Stimulated activated CD4-positive, alpha-beta T cell treated with anti-CD3 and anti-CD28 coated beads, Interleukin-1b, Interleukin-23, amount 100 ng/mL, for 24 hours (primary cell): Measurements from ENCODE around the gene SLIT2.

Experiments
- DNase-seq, 4 experiments: peaks; one replicate each; pipeline ENCODE4 v3.0.0-alpha.2; 2020; ENCODE audit warnings: low read depth in 4 of 4, low spot score in 1 of 4

Gene SLIT2, protein sequence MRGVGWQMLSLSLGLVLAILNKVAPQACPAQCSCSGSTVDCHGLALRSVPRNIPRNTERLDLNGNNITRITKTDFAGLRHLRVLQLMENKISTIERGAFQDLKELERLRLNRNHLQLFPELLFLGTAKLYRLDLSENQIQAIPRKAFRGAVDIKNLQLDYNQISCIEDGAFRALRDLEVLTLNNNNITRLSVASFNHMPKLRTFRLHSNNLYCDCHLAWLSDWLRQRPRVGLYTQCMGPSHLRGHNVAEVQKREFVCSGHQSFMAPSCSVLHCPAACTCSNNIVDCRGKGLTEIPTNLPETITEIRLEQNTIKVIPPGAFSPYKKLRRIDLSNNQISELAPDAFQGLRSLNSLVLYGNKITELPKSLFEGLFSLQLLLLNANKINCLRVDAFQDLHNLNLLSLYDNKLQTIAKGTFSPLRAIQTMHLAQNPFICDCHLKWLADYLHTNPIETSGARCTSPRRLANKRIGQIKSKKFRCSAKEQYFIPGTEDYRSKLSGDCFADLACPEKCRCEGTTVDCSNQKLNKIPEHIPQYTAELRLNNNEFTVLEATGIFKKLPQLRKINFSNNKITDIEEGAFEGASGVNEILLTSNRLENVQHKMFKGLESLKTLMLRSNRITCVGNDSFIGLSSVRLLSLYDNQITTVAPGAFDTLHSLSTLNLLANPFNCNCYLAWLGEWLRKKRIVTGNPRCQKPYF (N-terminal part only)

DNA sequence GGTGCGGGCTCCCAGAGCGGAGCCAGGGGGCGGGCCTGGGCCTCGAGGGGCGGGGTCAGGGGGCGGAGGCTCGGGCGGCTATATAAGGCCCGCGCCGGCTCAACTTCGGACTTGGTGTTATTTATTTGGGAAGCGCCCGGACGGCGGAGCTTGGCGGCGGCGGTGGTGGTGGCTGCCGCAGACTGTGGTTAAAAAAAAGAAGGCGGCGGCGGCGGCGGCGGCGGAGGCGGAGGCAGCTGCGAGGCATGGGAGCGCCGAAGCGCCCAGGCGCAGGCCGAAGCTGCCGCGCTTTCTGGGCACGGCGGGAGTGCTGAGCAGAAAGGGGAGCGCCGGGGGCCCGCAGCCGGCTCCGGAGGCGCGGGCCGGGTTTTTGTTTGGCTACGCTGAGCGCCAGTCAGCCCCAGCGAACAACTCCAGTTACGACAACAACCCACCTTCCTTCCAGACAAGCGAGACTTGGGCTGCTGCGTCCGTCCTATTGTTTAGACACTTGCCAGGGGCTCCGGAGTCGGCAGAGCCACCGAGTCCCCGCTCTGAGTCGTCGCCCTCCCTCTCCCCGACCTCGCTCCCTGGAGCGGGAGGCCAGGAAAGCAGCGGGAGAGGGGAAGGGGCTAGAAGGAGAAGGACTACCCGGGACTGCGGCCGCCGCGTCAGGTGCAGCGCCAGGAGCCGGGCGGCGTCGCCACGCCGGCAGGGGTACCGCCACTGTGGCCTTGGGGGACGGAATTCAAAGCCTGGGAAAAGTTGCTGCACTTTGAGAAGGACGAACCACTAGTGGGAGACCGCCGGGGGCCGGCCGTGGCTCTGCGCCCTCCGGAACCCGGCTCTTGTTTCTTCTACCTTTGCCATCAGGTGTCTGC lies at the start of gene SLIT2:
SLIT2 (plus strand) TSS at position 110 of the 860 bp plus-strand sequence. CDS start 1,911 bp downstream, outside the sequence.
- DNase-seq: peak in 1 of 4 experiments; percentile 15

DNA sequence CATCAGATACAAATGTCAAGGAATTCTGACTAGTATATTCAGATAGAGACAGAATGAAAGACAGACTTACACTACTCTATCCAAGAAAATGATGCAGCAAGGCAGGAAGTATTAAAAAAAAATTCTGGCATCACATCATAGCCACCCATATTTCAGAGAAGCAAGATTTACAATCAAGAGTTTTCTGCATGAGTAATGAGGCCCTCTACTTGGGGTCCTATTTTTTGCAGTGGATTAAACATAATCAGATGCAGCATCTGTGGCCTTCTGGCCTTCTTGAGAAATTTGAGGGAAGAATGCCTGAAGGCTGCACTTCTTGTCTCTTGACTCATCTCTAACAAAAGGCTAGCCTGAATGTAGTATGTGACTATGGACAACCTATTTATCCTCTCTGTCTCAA lies 48.2 kb upstream of the SLIT2 start:
- no peak for DNase-seq

DNA sequence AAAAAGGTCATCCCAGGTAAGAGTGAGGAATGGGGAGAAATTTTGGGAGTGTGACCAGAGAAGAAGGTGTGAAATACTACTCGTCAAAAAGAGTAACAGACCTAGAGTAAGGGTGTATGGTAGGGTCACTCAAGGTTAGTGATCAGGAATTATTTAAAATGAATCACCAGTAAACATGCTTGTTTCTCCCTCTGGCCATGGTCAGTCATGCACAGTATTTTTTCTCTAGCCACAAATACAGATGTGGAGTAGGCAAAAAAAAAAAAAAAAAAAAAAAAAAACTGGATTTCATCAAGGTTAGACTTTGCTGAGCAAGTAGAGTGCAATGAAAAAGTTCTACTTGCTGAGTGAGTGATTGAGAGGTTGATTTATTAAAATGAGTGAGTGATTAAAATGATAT lies 34.2 kb upstream of the SLIT2 start:
- no peak for DNase-seq

DNA sequence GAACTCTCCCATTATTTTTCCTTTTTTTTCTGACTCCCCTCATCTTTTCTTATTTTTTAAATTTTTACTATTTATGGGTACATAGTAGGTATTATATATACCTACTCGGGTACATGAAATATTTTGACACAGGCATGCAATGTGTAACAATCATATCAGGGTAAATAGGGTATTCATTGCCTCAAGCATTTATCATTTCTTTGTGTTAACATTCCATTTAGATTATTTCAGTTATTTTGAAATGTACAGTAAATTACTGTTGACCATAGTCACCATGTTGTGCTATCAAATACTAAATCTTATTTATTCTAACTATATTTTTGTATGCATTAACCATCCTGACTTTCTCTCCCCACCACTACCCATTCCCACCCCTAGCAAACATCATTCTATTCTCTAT lies 33.8 kb upstream of the SLIT2 start:
- DNase-seq: no peak

DNA sequence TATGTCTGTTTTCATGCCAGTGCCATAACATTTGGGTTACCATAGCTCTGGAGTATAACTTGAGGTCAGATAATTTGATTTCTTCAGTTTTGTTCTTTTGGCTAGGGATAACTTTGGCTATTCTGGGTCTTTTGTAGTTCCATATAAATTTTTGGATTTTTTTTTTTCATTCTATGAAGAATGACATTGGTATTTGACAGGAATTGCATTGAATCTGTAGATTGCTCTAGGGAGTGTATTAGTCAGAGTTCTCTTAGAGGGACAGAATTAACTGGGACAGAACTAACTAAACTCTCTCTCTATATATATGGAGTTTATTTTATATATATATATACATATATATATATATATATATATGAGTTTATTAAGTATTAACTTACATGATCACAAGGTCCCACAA lies 32.2 kb upstream of the SLIT2 start:
- no peak for DNase-seq

DNA sequence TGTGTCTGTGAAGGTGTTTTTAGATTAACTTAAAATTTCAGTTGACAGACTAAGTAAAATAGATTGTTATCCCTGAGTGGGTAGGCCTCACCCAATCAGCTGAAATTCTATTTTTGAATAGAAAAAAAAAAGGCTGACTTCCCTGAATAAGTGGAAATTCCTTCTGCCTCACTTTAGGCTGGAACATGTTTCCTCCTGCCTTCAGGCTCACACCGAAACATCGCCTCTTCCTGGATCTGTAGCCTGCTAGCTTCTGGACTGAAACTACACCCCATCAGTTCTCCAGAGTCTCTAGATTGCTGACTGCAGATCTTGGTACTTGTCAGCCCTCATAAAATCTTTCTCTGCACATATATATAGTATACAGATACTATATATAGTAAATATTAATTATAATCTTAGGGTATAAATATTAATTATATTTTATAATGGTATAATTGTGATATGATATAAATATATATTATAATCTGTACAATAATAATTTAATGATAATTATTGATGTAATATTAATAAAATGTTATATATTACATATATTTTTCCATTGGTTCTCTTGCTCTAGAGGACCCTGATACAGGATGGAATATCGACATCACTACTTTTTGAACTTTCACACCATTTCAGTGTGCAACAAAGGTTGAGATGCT lies 13.7 kb upstream of the SLIT2 start:
- no peak for DNase-seq

DNA sequence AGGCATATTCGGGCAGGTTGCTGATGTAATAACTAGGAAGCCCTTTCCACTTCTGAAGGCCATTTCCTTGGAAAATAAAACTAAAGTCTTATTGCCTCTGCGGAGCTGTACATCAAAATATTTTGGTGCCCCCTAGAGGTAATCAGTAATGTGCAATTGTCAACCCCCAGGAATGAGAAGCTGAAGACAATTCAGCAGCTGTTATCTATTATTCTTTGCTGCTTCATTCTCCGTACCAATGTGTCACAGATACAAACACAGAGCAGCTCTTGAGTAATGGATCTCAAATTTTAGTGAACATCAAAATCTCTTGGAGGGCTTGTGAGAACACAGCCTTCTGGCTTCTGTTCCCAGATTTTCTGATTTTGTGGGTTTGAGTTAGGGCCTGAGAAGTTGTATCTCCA lies 3.5 kb upstream of the SLIT2 start:
- no peak for DNase-seq

DNA sequence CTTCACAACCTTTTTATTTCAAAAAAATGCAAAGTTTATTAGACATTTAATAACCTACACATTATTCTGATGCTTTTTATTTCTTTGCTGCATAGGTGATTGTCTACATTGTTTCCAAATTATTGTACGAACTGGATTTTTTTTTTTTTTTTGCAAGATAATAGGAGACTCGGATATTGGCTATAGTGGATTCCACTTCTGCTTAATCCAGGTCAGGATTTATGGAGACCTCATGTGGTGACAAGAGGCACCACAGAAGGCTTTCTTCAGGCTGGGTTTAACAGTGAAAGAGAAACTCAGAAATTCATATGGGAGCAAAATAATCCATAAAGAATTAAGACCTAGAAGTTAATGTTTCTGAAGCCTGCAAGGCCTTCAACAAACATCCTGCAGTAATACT lies 2.4 kb upstream of the SLIT2 start:
- DNase-seq: no peak

DNA sequence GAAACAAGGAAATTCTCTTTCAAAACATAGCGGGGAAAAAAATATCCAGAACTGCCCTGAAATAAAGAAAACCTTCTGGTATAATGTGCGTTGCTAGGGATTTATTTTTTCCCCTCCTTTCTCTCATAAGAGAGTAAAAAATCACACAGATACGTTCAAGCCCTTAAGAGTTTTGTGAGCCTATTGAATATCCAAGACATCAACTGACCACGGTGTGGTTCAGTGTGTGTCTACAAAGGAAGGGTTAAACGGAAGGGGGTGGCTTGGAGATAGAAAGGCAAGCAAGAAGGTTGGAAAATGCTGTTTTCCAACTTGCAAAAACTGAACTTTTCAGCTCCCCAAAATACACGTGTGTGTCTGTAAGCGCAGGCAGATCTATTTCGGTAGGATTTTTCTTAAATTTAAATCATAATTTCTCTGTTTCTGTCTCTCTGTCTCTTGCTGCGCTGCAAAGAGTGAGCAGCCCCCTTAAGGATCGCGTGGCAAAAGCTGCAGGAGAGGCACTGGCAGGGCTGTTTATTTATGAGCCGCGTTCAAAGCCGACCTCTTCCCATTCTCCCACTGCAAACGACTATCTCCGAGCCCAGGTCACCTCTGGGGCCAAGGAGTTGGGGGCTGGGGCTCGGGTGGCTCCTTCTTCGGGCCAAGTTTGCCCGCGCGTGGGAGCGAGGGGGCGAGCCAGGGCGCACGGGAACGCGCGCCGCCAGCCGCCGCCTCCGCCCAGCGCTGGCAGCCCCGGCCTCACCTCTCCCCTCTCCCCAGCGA lies 492 bp upstream of the SLIT2 start:
- no peak for DNase-seq

DNA sequence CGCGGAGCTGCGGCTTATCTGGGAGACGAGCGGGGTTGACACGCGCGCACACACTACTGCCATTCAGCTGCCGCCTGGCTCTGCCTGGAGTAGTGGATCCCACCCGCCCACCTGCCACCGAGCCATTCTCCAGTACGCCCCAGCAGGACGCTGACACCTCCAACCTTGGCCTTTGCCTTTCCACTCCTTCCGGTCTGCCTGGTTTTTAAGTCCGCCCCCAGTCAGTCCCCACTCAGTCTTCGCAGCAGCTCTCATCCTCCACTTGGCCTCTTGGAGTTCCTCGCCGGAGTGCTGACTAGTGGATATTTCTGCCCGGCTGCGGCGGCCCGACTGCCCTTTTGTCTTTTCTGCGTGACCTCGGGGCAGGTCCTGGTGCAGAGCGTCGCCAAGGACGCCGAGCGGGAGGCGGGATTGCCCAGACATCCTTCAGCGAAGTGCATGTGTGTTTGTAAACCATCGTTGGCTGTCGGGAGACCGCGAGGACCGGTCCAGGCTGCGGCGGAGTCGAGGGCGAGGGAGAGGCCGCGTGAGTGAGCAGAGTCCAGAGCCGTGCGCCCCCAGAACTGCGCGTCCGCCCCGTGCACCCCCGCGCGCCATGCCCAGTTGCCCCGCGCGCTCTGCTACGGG lies 1.1 kb downstream of the SLIT2 start:
- DNase-seq: no peak

DNA sequence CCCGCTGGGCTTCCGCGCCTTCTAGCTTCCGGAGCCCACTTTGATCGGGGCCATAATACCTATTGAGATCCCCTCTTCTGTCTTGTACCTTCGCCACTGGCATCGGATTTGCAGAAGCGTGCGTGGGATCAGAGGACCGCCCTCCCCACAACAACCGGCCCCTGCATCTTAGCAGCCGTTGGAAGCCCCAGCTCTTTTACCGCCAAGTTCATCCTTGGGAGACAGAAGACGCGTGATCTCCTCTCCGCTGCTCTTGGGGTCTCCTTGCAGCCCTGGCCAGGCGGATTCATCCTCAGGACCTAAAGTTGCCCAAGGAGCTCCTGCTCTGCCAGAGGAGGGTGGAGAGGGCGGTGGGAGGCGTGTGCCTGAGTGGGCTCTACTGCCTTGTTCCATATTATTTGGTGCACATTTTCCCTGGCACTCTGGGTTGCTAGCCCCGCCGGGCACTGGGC lies 1.6 kb downstream of the SLIT2 start:
- DNase-seq: no peak

DNA sequence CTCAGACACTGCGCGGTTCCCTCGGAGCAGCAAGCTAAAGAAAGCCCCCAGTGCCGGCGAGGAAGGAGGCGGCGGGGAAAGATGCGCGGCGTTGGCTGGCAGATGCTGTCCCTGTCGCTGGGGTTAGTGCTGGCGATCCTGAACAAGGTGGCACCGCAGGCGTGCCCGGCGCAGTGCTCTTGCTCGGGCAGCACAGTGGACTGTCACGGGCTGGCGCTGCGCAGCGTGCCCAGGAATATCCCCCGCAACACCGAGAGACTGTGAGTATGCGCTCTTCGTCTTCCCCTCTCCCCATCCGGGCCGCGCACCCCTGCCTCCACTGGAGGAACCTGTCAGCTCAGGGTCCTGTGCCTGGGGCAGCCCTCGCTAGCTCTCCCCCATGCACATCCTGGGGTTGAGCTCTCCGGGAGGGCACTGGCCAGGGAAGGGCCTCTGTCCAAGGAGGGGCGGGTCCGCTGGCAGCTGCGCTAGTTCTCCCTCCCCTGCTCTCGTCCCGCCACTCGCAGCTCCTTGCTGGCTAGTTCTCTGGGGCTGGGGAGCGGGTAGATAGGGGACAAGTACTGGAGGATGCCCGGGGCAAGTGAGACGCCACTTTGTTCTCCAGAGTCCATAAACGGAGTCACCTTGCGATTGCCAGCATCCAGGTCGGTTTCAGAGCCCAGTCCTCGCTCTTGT lies 2.2 kb downstream of the SLIT2 start:
- no peak for DNase-seq

DNA sequence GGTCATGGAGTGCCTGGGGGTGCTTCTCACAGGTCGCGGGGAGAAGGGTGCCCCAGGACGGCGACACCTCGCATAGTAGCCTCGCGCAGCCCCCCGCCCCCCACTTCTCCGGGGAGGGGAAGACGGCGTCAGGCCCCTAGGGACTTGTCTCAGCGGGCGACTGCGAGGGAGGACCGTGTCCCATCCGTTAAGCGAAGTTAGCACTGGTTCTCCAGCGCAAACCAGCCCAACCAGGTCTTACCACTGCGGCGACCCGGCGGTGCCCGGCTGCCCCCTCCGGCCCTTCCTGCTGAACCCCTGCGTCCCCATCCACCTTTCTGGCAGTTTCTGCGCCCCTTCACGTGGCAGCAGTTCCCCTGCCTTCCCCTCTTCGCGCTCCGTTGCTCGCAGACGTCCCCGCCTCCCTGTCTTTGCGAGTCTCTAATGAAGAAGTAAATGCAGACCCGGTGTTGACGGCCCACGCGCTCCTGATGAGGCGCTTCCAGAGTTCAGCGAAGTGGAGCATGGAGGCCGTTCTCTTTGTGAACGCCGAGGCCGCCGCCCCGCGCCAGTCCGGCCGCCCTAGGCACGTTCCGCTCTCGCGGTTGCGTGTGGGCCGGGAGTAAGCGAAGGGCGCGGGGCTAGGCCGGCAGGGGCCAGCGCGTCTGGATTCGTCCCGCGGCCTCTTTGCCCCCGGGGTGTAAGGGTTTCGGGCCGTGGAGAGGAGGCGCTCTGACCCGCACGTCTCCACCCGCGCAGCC lies 3.0 kb downstream of the SLIT2 start:
- no peak for DNase-seq

DNA sequence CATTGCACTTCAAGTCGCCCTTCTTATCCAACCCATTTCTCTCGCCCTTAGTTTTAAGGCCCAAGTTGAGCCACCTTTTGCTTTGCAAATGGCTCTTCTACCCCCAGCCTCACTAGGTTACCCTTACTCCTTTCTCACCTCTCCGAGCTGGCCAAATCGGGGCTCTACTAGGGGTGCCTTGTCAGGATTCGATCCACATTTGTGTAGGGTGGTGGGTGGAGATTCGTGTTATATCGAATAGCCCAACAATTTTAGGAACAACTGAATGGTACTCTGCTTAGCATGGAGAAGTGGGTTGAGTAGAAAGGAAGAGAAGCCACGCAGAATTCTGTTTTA lies 3.5 kb downstream of the SLIT2 start:
- DNase-seq: no peak

DNA sequence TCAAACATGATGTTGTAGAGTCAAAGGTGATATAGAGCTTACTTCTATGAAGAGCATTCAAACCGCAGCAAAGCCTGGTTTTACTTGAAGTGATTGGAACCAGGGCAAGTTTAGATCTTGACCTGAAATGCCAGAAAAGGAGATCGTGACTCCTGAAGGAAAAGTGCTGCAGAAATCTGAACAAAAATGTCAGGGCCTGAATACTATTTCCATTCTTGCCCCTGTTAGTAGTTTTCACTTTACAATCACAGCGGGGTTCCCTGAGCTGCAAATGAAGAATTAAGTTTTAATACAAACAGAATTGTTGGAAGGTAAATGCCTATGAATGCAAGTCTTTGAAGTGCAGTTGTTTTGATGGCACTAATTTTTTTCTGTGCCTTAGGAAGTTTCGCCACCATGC lies 4.1 kb downstream of the SLIT2 start:
- no peak for DNase-seq

DNA sequence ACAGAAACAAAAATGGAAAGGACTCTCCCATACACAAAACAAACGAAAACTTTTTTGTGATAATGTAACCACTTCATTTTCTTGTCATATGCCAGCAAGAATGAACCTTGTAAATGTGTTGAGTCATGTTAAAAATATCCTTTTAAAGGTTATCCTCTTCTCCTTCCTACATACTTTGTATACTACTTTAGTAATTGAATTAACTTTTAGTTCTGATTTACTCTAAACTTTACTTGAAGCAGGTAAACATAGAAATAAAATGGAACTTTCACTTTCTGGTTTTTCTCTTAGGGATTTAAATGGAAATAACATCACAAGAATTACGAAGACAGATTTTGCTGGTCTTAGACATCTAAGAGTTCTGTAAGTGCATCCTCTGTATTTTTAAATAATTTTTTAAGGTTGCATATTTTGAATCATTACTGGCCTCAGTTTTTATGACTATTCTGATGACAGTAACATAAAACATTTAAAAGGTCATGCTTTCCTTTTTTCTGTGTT lies 4.7 kb downstream of the SLIT2 start:
- no peak for DNase-seq

DNA sequence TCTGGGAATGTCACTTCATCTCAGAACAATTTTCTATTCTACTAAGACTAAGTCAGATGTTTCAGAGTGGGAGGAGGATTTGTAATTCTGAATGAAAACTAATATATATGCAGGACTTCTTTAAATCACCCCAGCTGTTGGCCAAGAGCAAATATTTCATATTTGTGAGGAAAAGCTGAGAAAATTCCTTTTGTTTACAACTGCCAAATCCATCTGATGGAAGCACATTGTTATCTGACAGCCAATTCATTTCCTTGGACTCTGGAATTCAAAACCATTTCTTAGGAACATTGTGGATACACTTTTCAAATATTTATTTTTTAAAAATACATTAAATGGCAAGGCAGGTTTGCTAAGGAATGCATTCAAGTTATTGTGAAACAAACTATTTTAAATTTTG lies 8.0 kb downstream of the SLIT2 start:
- no peak for DNase-seq

DNA sequence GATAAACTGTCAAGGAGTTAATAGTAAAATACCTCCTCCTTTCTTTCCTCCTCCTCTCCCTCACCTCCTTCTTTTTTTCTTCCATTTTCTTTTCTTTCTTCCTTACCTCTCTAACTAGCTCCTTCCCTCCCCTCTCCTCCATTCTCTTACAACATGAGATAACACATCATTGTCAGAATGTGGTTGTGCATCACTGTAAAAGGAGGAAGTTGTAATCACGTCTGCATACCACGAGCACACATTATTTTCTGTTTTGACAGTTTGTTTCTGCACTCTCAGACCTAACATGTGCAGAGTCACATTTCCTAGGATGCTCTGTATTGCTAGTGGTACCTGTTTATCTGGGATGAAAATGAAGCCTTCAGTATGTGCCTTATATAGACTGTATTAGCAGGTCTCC lies 9.1 kb downstream of the SLIT2 start:
- DNase-seq: no peak

DNA sequence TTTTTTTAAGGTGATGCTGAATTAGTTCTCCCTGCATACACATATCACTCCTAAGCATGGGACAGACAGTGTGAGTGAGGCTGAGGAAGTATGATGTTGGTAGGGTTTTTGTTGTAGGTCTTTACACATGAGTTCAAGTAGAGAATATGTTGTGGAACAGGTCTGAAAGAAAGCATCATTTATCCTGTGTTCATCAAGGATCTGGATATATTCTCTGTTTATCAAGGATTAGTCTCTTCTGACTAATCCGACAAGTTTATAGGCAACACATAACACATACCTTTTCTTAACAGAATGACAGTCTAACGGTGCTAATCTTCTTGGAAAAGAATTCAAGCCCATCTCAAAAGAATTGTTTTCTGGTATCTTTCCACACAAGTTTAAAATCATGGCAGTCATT lies 10.5 kb downstream of the SLIT2 start:
- no peak for DNase-seq
